Activated naive CD8-positive, alpha-beta T cell treated with anti-CD3 and anti-CD28 coated beads, Interleukin-2, amount 50 U/mL, for 24 hours (primary cell): ENCODE results near the gene OR2L3.
"Not testable (repeated sequence)": the region's sequence is repeated elsewhere in the genome, so short reads cannot be mapped to it uniquely, and the experiment has no call there.

Experiments
- ATAC-seq: fragments of 150-1000 bp; cut with Tn5 transposase; one replicate; pipeline ENCODE4 v1.10.0; 2021
- DNase-seq: peaks from one replicate; pipeline ENCODE4 v3.0.0; 2021
- H3K27ac Mint-ChIP-seq: one replicate; pipeline ENCODE4 v1.8.0; 2021; ENCODE audit warnings: mild to moderate bottlenecking, mixed read lengths
- H3K27me3 Mint-ChIP-seq: one replicate; pipeline ENCODE4 v1.8.0; 2021; ENCODE audit warnings: mixed read lengths
- H3K36me3 Mint-ChIP-seq: one replicate; pipeline ENCODE4 v1.8.0; 2021; ENCODE audit warnings: low read depth, mixed read lengths
- H3K4me1 Mint-ChIP-seq: one replicate; pipeline ENCODE4 v1.8.0; 2021; ENCODE audit warnings: mixed read lengths
- H3K4me3 Mint-ChIP-seq: one replicate; pipeline ENCODE4 v1.8.0; 2021; ENCODE audit warnings: mild to moderate bottlenecking, moderate library complexity, mixed read lengths
- H3K9me3 Mint-ChIP-seq: one replicate; pipeline ENCODE4 v1.8.0; 2021; ENCODE audit warnings: mixed read lengths

OR2L3 gene

GRCh38 chr1:248046536-248046935 lies at the start of gene OR2L3:
OR2L3 (plus strand) TSS chr1:248046836; CDS start chr1:248060682, 13,846 bp downstream.
- H3K4me1 Mint-ChIP-seq, result no peaks in the 10 kb centered on the region
- no peaks in the 10 kb centered on the region for H3K36me3 Mint-ChIP-seq
- no peaks in the 10 kb centered on the region for H3K27me3 Mint-ChIP-seq
- DNase-seq (no peak), ATAC-seq (no peak)
- H3K4me3 Mint-ChIP-seq, result no peak within 1 kb of the TSS
- H3K9me3 Mint-ChIP-seq, result peaks cover 23% of the 10 kb centered on the region
- no peak within 1 kb of the TSS for H3K27ac Mint-ChIP-seq

- H3K36me3 Mint-ChIP-seq, result no peaks in the 10 kb centered on the region
- no peak overlapping the region for H3K27ac Mint-ChIP-seq
- no peaks in the 10 kb centered on the region for H3K4me1 Mint-ChIP-seq
- no peaks in the 10 kb centered on the region for H3K27me3 Mint-ChIP-seq
- no peak for DNase-seq
- peaks cover 9% of the 10 kb centered on the region for H3K9me3 Mint-ChIP-seq
- ATAC-seq, result no peak
- H3K4me3 Mint-ChIP-seq, result no peak overlapping the region
Measured at GRCh38 chr1:247998811-247999210, 47.8 kb upstream of the OR2L3 start.

GRCh38 chr1:248000169-248000568 lies 46.5 kb upstream of the OR2L3 start:
- ATAC-seq (no peak), DNase-seq (no peak)
- Mint-ChIP-seq H3K27ac (no peak overlapping the region), H3K9me3 (peaks cover 9% of the 10 kb centered on the region), H3K36me3 (no peaks in the 10 kb centered on the region), H3K4me3 (no peak overlapping the region), H3K27me3 (no peaks in the 10 kb centered on the region), H3K4me1 (no peaks in the 10 kb centered on the region)

- Mint-ChIP-seq H3K9me3 (peaks cover 41% of the 10 kb centered on the region), H3K27me3 (no peaks in the 10 kb centered on the region), H3K4me1 (no peaks in the 10 kb centered on the region), H3K36me3 (peaks cover 2% of the 10 kb centered on the region), H3K27ac (no peak overlapping the region), H3K4me3 (no peak overlapping the region)
- DNase-seq (no peak), ATAC-seq (no peak)
Measured at GRCh38 chr1:248007778-248008177, 38.9 kb upstream of the OR2L3 start.

- peaks cover 33% of the 10 kb centered on the region for H3K9me3 Mint-ChIP-seq
- no peak overlapping the region for H3K4me3 Mint-ChIP-seq
- no peaks in the 10 kb centered on the region for H3K27me3 Mint-ChIP-seq
- no peak for ATAC-seq
- H3K4me1 Mint-ChIP-seq, result no peaks in the 10 kb centered on the region
- DNase-seq, result no peak
- peaks cover 2% of the 10 kb centered on the region for H3K36me3 Mint-ChIP-seq
- no peak overlapping the region for H3K27ac Mint-ChIP-seq
Measured at GRCh38 chr1:248009681-248010080, 37.0 kb upstream of the OR2L3 start.

- ATAC-seq, result no peak
- Mint-ChIP-seq H3K27ac (no peak within 1 kb of the TSS), H3K4me1 (no peaks in the 10 kb centered on the region), H3K27me3 (no peaks in the 10 kb centered on the region), H3K9me3 (peaks cover 32% of the 10 kb centered on the region), H3K4me3 (no peak within 1 kb of the TSS), H3K36me3 (peaks cover 2% of the 10 kb centered on the region)
- no peak for DNase-seq
Measured at GRCh38 chr1:248013229-248013710, 33.4 kb upstream of the OR2L3 start, which contains the start of gene OR2L5. OR2L5 (plus strand) TSS chr1:248013660; CDS start chr1:248021948, 8,288 bp downstream.

GRCh38 chr1:248015803-248016202 lies 30.8 kb upstream of the OR2L3 start:
- H3K27me3 Mint-ChIP-seq, result no peaks in the 10 kb centered on the region
- peaks cover 2% of the 10 kb centered on the region for H3K36me3 Mint-ChIP-seq
- H3K4me1 Mint-ChIP-seq, result no peaks in the 10 kb centered on the region
- no peak overlapping the region for H3K4me3 Mint-ChIP-seq
- H3K9me3 Mint-ChIP-seq, result peaks cover 12% of the 10 kb centered on the region
- DNase-seq, result no peak
- H3K27ac Mint-ChIP-seq, result no peak overlapping the region
- ATAC-seq, result no peak

- no peak for ATAC-seq
- Mint-ChIP-seq H3K27me3 (no peaks in the 10 kb centered on the region), H3K4me1 (no peaks in the 10 kb centered on the region), H3K4me3 (no peak within 1 kb of the TSS), H3K9me3 (peaks cover 24% of the 10 kb centered on the region), H3K36me3 (no peaks in the 10 kb centered on the region), H3K27ac (no peak within 1 kb of the TSS)
- no peak for DNase-seq
Measured at GRCh38 chr1:248029770-248030169, 16.9 kb upstream of the OR2L3 start, which contains the start of gene OR2L2. OR2L2 (plus strand) TSS chr1:248030070; CDS start chr1:248038268, 8,198 bp downstream.

- Mint-ChIP-seq H3K27me3 (no peaks in the 10 kb centered on the region), H3K4me1 (no peaks in the 10 kb centered on the region), H3K36me3 (no peaks in the 10 kb centered on the region), H3K9me3 (peaks cover 26% of the 10 kb centered on the region), H3K27ac (no peak overlapping the region), H3K4me3 (no peak overlapping the region)
- DNase-seq, result no peak
- ATAC-seq, result no peak
Measured at GRCh38 chr1:248045209-248045608, 1.4 kb upstream of the OR2L3 start.

GRCh38 chr1:248047008-248047407 lies 372 bp downstream of the OR2L3 start:
- Mint-ChIP-seq H3K27ac (no peak overlapping the region), H3K4me3 (no peak overlapping the region), H3K27me3 (no peaks in the 10 kb centered on the region), H3K9me3 (peaks cover 23% of the 10 kb centered on the region), H3K36me3 (no peaks in the 10 kb centered on the region), H3K4me1 (no peaks in the 10 kb centered on the region)
- no peak for ATAC-seq
- no peak for DNase-seq

GRCh38 chr1:248054671-248055070 lies 8.0 kb downstream of the OR2L3 start:
- H3K9me3 Mint-ChIP-seq, result peaks cover 9% of the 10 kb centered on the region
- no peaks in the 10 kb centered on the region for H3K27me3 Mint-ChIP-seq
- H3K36me3 Mint-ChIP-seq, result no peaks in the 10 kb centered on the region
- H3K4me1 Mint-ChIP-seq, result no peaks in the 10 kb centered on the region
- no peak overlapping the region for H3K4me3 Mint-ChIP-seq
- H3K27ac Mint-ChIP-seq, result no peak overlapping the region
- DNase-seq, result no peak
- ATAC-seq, result no peak

- no peaks in the 10 kb centered on the region for H3K4me1 Mint-ChIP-seq
- no peak overlapping the region for H3K27ac Mint-ChIP-seq
- H3K9me3 Mint-ChIP-seq, result peaks cover 9% of the 10 kb centered on the region
- no peaks in the 10 kb centered on the region for H3K27me3 Mint-ChIP-seq
- H3K36me3 Mint-ChIP-seq, result no peaks in the 10 kb centered on the region
- DNase-seq, result no peak
- no peak overlapping the region for H3K4me3 Mint-ChIP-seq
- no peak for ATAC-seq
Measured at GRCh38 chr1:248055261-248055660, 8.6 kb downstream of the OR2L3 start.

- Mint-ChIP-seq H3K27ac (no peak overlapping the region), H3K4me1 (no peaks in the 10 kb centered on the region), H3K9me3 (peaks cover 7% of the 10 kb centered on the region), H3K36me3 (no peaks in the 10 kb centered on the region), H3K27me3 (no peaks in the 10 kb centered on the region), H3K4me3 (no peak overlapping the region)
- ATAC-seq (no peak), DNase-seq (no peak)
Measured at GRCh38 chr1:248065071-248065470, 18.4 kb downstream of the OR2L3 start.

GRCh38 chr1:248065604-248066003 lies 19.0 kb downstream of the OR2L3 start:
- no peaks in the 10 kb centered on the region for H3K4me1 Mint-ChIP-seq
- no peaks in the 10 kb centered on the region for H3K36me3 Mint-ChIP-seq
- H3K27ac Mint-ChIP-seq, result no peak overlapping the region
- ATAC-seq (no peak), DNase-seq (no peak)
- H3K4me3 Mint-ChIP-seq, result no peak overlapping the region
- peaks cover 7% of the 10 kb centered on the region for H3K9me3 Mint-ChIP-seq
- H3K27me3 Mint-ChIP-seq, result no peaks in the 10 kb centered on the region

- not testable (repeated sequence) for H3K36me3 Mint-ChIP-seq, H3K27me3 Mint-ChIP-seq, H3K4me3 Mint-ChIP-seq, H3K9me3 Mint-ChIP-seq, DNase-seq, H3K27ac Mint-ChIP-seq, H3K4me1 Mint-ChIP-seq, ATAC-seq
Measured at GRCh38 chr1:248083864-248084263, 37.2 kb downstream of the OR2L3 start.

- no peak for DNase-seq
- Mint-ChIP-seq H3K36me3 (no peaks in the 10 kb centered on the region), H3K4me3 (no peak within 1 kb of the TSS), H3K27ac (no peak within 1 kb of the TSS), H3K27me3 (no peaks in the 10 kb centered on the region), H3K9me3 (peaks cover 16% of the 10 kb centered on the region), H3K4me1 (no peaks in the 10 kb centered on the region)
- no peak for ATAC-seq
Measured at GRCh38 chr1:248094884-248095283, 48.2 kb downstream of the OR2L3 start, which contains the start of gene OR2L13. OR2L13 (plus strand) TSS chr1:248095184; CDS start chr1:248099376, 4,192 bp downstream.
